NCI-H146 treated with DMSO at 0.1 percent for 48 hours (cell line): ENCODE results near the gene CAPN2.

Source experiments
- DNase-seq: peaks from one replicate; lab custom pipeline; 2025; ENCODE audit not compliant: unreplicated experiment; lab: John Stamatoyannopoulos, UW

Gene CAPN2

DNA sequence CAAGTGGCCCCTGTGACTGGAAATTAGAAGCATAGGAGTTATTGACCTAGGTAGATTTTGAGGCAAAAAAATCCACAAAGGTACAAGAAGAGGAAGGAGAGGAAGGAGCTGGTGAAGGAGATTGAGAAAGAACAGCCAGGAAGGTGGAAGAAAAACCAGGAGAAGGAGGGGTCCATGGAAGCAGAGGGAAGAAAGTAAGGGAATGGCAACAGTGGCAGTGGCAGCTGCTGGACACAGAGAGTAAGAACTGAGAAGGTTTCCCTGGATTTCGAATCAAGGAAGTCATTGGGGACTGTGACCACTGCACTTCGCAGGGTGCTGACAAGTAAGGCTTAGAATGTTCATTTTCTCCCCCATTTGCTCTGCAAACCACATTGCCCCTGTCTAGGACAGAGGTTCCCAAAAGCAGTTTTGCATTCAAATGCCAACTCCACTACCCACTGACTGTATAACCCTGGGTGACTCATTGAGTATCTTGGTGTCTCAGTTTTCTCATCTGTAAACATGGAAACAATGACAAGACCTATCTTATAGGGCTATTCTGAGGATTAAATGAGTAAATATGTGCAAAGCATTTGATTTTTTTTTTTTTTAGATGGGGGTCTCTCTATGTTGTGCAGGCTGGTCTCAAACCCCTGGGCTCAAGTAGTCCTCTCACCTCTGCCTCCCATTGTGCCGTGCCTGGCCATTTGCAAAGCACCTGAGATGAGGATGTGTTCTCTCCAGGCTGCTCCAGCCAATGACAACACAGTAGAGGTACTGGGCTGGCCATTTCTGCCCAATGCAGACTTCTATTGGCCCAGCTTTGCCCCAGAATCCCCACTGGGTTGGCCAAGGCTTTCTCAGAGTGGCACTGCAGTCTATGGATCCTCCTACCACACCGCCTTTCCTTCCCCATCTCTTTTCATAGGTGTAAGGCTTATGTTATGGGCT, 9.3 kb upstream of the CAPN2 start:
- DNase-seq, result no peak

GRCh38 chr1:223703668-223704013, 8.7 kb upstream of the CAPN2 start:
- DNase-seq, result no peak

- no peak for DNase-seq
These were observed 7.1 kb upstream of the CAPN2 start for GRCh38 chr1:223704921-223705878.

GRCh38 chr1:223706077-223706973, 6.0 kb upstream of the CAPN2 start:
- peak; percentile 34 for DNase-seq

DNA sequence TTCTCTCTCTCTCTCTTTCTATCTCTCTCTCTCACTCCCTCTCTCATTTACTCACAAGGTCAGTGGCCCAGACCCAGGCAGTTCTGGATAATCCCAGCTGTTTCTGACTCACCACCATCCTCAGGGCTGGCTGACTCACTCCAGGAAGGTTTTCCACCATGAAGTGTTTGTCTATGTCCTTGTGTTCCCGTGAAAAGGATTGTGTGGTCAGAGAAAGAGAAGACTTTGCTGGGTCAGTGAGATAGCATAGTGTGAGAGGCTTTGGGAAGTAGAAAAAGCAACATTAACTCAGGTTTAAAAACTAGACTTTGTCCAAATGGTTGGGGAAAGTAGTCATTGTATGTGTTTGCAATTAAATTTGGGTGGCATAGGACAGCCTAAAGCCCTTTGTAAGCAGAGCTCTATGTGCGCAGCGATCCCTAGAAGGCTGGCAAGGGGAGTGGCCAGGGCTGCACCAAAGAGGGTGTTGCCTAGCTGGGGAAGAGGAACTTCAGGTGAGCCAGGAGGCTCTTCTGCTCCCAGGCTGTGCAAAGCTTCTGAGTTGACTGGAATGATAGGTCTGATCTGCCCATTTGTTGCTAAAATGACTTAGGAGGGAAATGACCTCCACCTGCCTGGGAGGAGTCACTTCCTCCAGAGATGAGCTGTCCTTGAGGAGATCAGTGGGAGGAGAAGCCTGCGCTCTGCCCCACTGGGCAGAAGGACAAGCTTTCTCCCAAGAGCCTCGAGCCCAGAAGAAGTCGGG, 4.9 kb upstream of the CAPN2 start:
- peak; percentile 61 for DNase-seq

GRCh38 chr1:223708001-223708359, 4.4 kb upstream of the CAPN2 start:
- DNase-seq, result no peak

DNA sequence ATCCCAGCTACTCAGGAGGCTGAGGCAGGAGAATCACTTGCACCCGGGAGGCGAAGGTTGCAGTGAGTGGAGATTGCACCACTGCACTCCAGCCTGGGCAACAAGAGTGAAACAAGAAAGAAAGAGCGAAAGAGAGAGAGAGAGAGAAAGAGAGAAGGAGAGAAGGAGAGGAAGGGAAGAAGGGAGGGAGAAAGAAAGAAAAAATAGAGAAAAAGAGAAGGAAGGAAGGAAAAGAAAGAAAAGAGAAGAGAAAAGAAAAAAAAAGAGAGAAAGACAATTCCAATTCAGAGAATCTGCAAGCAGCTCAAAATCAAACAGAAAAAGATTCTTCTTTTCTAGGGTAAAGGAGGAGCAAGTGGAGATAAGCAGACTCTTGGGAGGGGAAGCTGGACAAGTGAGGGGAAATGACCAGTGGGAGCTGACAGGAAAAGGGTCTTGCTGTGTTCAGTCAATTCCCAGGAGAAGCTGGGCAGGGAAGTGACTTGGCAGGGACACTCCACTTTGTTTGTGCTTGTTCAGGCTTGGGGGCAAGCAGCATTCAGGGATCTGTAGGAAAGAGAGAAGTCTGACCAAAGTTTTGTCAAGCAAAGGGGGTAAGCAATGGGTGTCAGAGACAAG, 3.6 kb upstream of the CAPN2 start:
- no peak for DNase-seq

DNA sequence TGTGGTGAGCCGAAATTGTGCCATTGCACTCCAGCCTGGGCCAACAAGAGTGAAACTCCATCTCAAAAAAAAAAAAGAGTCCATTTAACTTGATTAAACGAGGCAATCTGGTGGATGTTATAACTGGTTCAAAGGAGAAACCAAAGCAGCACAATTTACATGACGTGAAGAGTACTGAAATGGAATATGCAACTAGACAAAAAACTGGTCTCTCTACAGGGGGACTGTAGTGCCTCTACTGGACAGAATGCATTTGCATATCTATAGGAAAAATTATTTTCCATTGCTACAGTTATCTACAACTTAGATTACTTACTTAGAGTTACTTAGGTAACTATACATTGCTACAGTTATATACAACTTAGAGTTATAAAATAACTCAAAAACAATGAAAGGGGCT, 2.7 kb upstream of the CAPN2 start:
- DNase-seq, result no peak

- DNase-seq, result peak; percentile 81
These were observed 1.9 kb upstream of the CAPN2 start for GRCh38 chr1:223710179-223711133.

- DNase-seq, result no peak
These were observed 1.2 kb upstream of the CAPN2 start for GRCh38 chr1:223711173-223711572.

GRCh38 chr1:223711747-223712193, 569 bp upstream of the CAPN2 start:
- no peak for DNase-seq

GRCh38 chr1:223712850-223713474, 623 bp downstream of the CAPN2 start:
- DNase-seq, result no peak

- DNase-seq, result no peak
These were observed 1.4 kb downstream of the CAPN2 start for GRCh38 chr1:223713546-223714420.

- DNase-seq, result no peak
These were observed 2.0 kb downstream of the CAPN2 start for GRCh38 chr1:223714421-223714724.

DNA sequence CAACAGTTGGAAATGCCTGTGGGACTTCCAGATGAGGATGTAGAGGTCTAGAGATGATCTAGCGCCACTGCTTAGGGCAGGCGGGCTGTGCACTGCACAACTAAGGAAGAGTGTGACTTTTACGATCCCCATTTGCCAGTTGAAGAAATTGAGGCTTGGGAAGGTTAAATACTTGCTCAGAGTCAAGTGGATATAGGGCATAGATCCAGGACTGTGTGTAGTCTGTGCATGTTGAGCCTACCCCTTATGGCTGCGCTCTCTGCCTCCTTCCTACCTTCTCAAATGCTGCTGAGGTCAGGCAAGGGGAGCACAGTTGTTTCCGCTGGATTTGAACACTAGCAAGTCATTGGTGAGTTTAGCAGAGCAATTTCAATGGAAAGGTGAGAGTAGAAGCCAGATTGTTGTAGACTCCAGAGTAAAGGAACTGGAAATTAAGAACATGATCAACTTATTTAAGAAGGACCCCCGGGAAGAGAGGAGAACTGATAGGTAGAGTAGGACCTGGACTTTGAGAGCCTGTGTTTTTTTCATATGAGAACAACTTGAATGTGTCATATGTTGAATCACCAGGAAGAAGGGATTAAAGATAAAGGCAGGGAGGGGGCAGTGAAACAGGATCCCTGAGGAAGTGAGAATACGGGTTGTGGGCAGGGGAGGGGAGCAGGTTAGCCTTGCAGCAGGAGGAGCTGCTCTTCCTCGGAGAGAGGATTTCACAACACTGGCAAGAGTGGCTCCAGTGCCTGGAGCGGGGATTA, 2.7 kb downstream of the CAPN2 start:
- DNase-seq, result no peak

DNA sequence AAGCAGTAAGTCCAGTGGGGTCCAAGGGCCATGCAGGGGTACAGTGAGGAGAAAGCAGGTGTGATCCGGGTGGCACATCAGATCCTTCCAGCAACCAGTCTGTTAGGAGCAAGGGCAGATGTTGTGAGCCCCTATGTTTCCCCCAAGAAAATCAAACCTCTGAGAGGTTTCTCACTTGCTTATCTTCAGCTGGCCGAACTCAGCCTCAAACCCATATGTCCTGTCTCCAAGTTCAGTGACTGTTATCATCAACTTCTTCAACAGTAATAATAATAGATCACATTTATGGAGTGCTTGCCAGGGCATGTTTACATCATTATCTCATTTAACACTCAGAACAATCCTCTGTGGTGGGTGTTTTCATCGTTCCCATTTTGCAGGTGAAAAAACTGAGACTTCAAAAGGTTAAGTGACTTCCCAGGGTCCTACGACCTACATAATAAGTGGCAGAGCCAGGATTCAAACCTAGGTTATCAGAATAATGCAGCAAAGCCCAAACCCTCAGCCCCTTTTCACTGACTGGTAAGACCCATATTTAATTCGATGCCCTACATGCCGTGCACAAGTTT, 3.3 kb downstream of the CAPN2 start:
- DNase-seq, result no peak
